NT2/D1 (cell line): ENCODE data around the gene BCDIN3D.

ENCODE experiments used
- SUZ12 ChIP-seq: IDR thresholded peaks from 2 replicates; pipeline ENCODE4 v1.6.1; 2011; ENCODE audit not compliant: insufficient read length, insufficient read depth; ENCODE audit errors: extremely low read depth
- YY1 ChIP-seq: IDR thresholded peaks from 2 replicates; pipeline ENCODE4 v1.6.1; 2011; ENCODE audit not compliant: insufficient read length, insufficient read depth
- ZNF274 ChIP-seq: IDR thresholded peaks from 2 replicates; pipeline ENCODE4 v1.6.1; 2011; ENCODE audit warnings: mild to moderate bottlenecking, low read depth, low read length

- no peak for TF ChIP-seq YY1
- TF ChIP-seq ZNF274 = no peak
- no peak for TF ChIP-seq SUZ12
Measured at GRCh38 chr12:49831717-49832116, 11.2 kb downstream of the BCDIN3D start.
